ENCODE measurements around the gene EDN3.
"Not testable (repeated sequence)": the region's sequence is repeated elsewhere in the genome, so short reads cannot be mapped to it uniquely, and the experiment has no call there.

Gene EDN3

GRCh38 chr20:59355242-59355641 lies 54.8 kb downstream of the EDN3 start:
- DNase-seq: no peak
- in situ Hi-C loops (cut with MboI; ENCODE audit: low pct_unique_long_range_greater_than_20kb, low sequenced_read_pairs): no loop called here

- no peak for DNase-seq
- in situ Hi-C loops (cut with MboI; ENCODE audit: low pct_unique_long_range_greater_than_20kb, low sequenced_read_pairs): no loop called here
Observed at GRCh38 chr20:59356662-59357165, 56.3 kb downstream of the EDN3 start.

GRCh38 chr20:59358793-59359192 lies 58.4 kb downstream of the EDN3 start:
- DNase-seq; in situ Hi-C loops (cut with MboI; ENCODE audit: low pct_unique_long_range_greater_than_20kb, low sequenced_read_pairs): not testable (repeated sequence)

GRCh38 chr20:59359906-59360725 lies 59.7 kb downstream of the EDN3 start:
- DNase-seq: no peak
- in situ Hi-C loops (cut with MboI; ENCODE audit: low pct_unique_long_range_greater_than_20kb, low sequenced_read_pairs): no loop called here

- no peak for DNase-seq
- in situ Hi-C loops (cut with MboI; ENCODE audit: low pct_unique_long_range_greater_than_20kb, low sequenced_read_pairs): no loop called here
Observed at GRCh38 chr20:59360934-59361333, 60.5 kb downstream of the EDN3 start.

- no peak for DNase-seq
- in situ Hi-C loops (cut with MboI; ENCODE audit: low pct_unique_long_range_greater_than_20kb, low sequenced_read_pairs): no loop called here
Observed at GRCh38 chr20:59361411-59361810, 61.0 kb downstream of the EDN3 start.

- in situ Hi-C loops (cut with MboI; ENCODE audit: low pct_unique_long_range_greater_than_20kb, low sequenced_read_pairs): no loop called here
- DNase-seq: no peak
Observed at GRCh38 chr20:59363101-59363500, 62.7 kb downstream of the EDN3 start.

- DNase-seq: no peak
- in situ Hi-C loops (cut with MboI; ENCODE audit: low pct_unique_long_range_greater_than_20kb, low sequenced_read_pairs): no loop called here
Observed at GRCh38 chr20:59364611-59365010, 64.2 kb downstream of the EDN3 start.

GRCh38 chr20:59365611-59366285 lies 65.3 kb downstream of the EDN3 start:
- in situ Hi-C loops (cut with MboI; ENCODE audit: low pct_unique_long_range_greater_than_20kb, low sequenced_read_pairs): no loop called here
- no peak for DNase-seq

GRCh38 chr20:59371431-59371830 lies 71.0 kb downstream of the EDN3 start:
- DNase-seq: no peak
- in situ Hi-C loops (cut with MboI; ENCODE audit: low pct_unique_long_range_greater_than_20kb, low sequenced_read_pairs): no loop called here

GRCh38 chr20:59374261-59374660 lies 73.8 kb downstream of the EDN3 start:
- in situ Hi-C loops (cut with MboI; ENCODE audit: low pct_unique_long_range_greater_than_20kb, low sequenced_read_pairs): no loop called here

GRCh38 chr20:59375541-59375940 lies 75.1 kb downstream of the EDN3 start:
- no peak for DNase-seq
- in situ Hi-C loops (cut with MboI; ENCODE audit: low pct_unique_long_range_greater_than_20kb, low sequenced_read_pairs): no loop called here

More at GRCh38 chr20:59374261-59374660, 73.8 kb downstream of the EDN3 start:
- DNase-seq: no peak
